ENCODE results near the gene RGS7BP.

DNA sequence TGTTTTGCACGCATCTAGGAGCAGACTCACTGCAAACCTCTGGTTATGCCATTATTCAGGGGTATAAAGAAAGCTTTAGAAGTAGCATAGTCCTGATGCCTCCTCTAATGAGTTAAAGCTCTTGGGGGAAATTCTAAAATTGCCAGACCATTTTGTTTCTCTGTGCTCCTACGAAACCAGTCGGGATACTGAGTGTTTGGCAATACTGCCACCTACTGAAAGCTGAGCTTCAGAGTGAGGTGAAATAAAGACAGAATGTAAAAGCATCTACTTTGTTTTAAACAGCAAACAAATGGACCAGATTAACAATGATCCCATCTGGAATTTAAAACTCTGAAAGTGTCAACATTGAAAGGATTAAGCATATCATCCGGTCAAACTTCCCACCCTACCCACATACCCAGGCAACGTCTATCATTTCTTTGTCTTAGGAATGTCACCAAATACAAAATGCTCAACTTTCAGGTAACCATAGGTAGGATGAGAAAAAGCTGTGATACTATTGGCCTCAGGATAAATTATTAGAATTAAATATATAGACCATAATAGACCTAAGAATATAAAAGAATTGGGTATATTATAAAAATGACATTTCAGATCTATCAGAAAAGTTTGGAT lies 106.6 kb downstream of the RGS7BP start:
- no peak for TF ChIP-seq JUND (CRISPR knock-in tag; IDR thresholded peaks at IDR 0.05)
- TF ChIP-seq, protein P1, sequence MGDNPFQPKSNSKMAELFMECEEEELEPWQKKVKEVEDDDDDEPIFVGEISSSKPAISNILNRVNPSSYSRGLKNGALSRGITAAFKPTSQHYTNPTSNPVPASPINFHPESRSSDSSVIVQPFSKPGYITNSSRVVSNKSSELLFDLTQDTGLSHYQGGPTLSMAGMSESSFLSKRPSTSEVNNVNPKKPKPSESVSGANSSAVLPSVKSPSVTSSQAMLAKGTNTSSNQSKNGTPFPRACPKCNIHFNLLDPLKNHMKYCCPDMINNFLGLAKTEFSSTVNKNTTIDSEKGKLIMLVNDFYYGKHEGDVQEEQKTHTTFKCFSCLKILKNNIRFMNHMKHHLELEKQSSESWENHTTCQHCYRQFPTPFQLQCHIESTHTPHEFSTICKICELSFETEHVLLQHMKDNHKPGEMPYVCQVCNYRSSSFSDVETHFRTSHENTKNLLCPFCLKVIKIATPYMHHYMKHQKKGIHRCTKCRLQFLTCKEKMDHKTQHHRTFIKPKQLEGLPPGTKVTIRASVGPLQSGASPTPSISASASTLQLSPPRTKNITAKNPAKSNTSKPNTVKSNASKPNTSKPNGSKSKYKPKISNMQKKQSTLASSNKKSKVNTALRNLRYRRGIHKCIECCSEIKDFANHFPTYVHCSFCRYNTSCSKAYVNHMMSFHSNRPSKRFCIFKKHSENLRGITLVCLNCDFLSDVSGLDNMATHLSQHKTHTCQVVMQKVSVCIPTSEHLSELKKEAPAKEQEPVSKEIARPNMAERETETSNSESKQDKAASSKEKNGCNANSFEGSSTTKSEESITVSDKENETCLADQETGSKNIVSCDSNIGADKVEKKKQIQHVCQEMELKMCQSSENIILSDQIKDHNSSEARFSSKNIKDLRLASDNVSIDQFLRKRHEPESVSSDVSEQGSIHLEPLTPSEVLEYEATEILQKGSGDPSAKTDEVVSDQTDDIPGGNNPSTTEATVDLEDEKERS (CRISPR knock-in tag; IDR thresholded peaks at IDR 0.05) = no peak
- no peak for TF ChIP-seq CEBPB (IDR thresholded peaks at IDR 0.05; ENCODE audit: borderline replicate concordance, low read depth, low read length)
- no peak for TF ChIP-seq SP1 (IDR thresholded peaks at IDR 0.05)
- no peak for TF ChIP-seq SP1 (CRISPR knock-in tag; IDR thresholded peaks at IDR 0.05)
- TF ChIP-seq KAT7 (CRISPR knock-in tag; IDR thresholded peaks at IDR 0.05; ENCODE audit: borderline replicate concordance) = no peak
- TF ChIP-seq, protein P2, sequence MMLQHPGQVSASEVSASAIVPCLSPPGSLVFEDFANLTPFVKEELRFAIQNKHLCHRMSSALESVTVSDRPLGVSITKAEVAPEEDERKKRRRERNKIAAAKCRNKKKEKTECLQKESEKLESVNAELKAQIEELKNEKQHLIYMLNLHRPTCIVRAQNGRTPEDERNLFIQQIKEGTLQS (CRISPR knock-in tag; IDR thresholded peaks at IDR 0.05) = no peak
- no peak for TF ChIP-seq ZSCAN21 (CRISPR knock-in tag; IDR thresholded peaks at IDR 0.05; ENCODE audit: borderline replicate concordance)
